Testis (tissue), 2 donors: ENCODE results near the gene GSAP.

Source experiments
- POLR2A ChIP-seq: fragments of 450-650 bp; IDR thresholded peaks from one replicate; pipeline ENCODE4 v1.6.1; 2017; ENCODE audit warnings: antibody characterized with exemption, mild to moderate bottlenecking, moderate library complexity
- TF ChIP-seq, protein P1 (sequence below), 3 experiments: fragments of 450-650 bp in 2 of 3; fragments of 200-600 bp in 1 of 3; sonication (generic) in 1 of 3; IDR thresholded peaks; one replicate each; pipeline ENCODE4 v1.5.1; 2016 to 2019; ENCODE audit warnings: antibody characterized with exemption in 3 of 3, mild to moderate bottlenecking in 2 of 3, moderate library complexity in 1 of 3

- no peak for TF ChIP-seq POLR2A
- TF ChIP-seq, protein P1, sequence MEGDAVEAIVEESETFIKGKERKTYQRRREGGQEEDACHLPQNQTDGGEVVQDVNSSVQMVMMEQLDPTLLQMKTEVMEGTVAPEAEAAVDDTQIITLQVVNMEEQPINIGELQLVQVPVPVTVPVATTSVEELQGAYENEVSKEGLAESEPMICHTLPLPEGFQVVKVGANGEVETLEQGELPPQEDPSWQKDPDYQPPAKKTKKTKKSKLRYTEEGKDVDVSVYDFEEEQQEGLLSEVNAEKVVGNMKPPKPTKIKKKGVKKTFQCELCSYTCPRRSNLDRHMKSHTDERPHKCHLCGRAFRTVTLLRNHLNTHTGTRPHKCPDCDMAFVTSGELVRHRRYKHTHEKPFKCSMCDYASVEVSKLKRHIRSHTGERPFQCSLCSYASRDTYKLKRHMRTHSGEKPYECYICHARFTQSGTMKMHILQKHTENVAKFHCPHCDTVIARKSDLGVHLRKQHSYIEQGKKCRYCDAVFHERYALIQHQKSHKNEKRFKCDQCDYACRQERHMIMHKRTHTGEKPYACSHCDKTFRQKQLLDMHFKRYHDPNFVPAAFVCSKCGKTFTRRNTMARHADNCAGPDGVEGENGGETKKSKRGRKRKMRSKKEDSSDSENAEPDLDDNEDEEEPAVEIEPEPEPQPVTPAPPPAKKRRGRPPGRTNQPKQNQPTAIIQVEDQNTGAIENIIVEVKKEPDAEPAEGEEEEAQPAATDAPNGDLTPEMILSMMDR (IDR thresholded peaks at IDR 0.05) = no peak
Measured at GRCh38 chr7:77444123-77444522, 28.0 kb upstream of the GSAP start.
